Heart left ventricle (tissue), 13 donors: ENCODE data around the gene RAMP1.

ENCODE experiments used
- POLR2A ChIP-seq, 2 donors: fragments of 450-650 bp; IDR thresholded peaks; one replicate each; pipeline ENCODE4 v1.6.1; 2017; ENCODE audit warnings: antibody characterized with exemption in 2 of 2, mild to moderate bottlenecking in 2 of 2, moderate library complexity in 2 of 2
- TF ChIP-seq, protein P1 (sequence below), 12 donors: fragments of 200-600 bp; sonication (generic) in 4 of 12; IDR thresholded peaks; one replicate each; pipeline versions ENCODE4 v1.5.0 to v1.8.0; 2018 to 2022; ENCODE audit warnings: antibody characterized with exemption in 12 of 12, mild to moderate bottlenecking in 5 of 12
- donor health status: ischemic (EF 13 %, LVEDD 7.1; RV severe dilation, severe dysfunction).
- donor health status: DM: no; HTN: yes; CAD: no.
- donor health status: DM: no; HTN: no; CAD: no.
- donor health status: ischemic (EF 25% LVEDD 6.9; RV normal size, moderate dysfunction).
- donor health status: ischemic (EF 25% LVEDD 5.7; RV mildly dilated, moderate dysfunction).
- donor health status: ischemic (EF 35%, LVEDD 5.7; RV mildly dilated, moderate dysfunction).
- donor health status: nonischemic (EF 11% LVEDD 7.7; RV severe dilation, severe dysfunction).
- donor health status: DM: yes; HTN: yes; CAD: no.
- donor health status: PGD.
- donor health status: ischemic (EF 29% LVEDD 5.4; RV normal size, mild dysfunction).
- donor health status: nonischemic (EF 23%, LVEDD 6.1; RV moderate dilation, normal function).

DNA sequence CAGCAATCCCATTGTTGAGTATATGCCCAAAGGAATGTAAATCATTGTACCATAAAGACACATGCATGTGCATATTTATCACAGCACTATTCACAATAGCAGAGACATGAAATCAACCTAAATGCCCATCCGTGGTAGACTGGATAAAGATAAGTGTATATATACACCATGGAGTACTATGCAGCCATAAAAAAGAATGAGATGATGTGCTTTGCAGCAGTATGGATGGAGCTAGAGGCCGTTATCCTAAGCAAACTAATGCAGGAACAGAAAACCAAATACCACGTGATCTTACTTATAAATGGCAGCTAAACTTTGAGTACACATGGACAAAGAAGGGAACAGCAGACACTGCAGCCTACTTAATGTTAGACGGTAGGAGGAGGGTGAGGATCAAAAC, 18.4 kb upstream of the RAMP1 start:
- no peak for TF ChIP-seq POLR2A (IDR thresholded peaks at IDR 0.05)
- TF ChIP-seq, protein P1, sequence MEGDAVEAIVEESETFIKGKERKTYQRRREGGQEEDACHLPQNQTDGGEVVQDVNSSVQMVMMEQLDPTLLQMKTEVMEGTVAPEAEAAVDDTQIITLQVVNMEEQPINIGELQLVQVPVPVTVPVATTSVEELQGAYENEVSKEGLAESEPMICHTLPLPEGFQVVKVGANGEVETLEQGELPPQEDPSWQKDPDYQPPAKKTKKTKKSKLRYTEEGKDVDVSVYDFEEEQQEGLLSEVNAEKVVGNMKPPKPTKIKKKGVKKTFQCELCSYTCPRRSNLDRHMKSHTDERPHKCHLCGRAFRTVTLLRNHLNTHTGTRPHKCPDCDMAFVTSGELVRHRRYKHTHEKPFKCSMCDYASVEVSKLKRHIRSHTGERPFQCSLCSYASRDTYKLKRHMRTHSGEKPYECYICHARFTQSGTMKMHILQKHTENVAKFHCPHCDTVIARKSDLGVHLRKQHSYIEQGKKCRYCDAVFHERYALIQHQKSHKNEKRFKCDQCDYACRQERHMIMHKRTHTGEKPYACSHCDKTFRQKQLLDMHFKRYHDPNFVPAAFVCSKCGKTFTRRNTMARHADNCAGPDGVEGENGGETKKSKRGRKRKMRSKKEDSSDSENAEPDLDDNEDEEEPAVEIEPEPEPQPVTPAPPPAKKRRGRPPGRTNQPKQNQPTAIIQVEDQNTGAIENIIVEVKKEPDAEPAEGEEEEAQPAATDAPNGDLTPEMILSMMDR (IDR thresholded peaks at IDR 0.05) = no peak
